HG03565 (cell line): ENCODE results near the gene SLC25A17.
"Not testable (repeated sequence)": the region's sequence is repeated elsewhere in the genome, so short reads cannot be mapped to it uniquely, and the experiment has no call there.

Experiments used
- ATAC-seq: cut with Tn5 transposase; IDR thresholded peaks from one replicate; pipeline ENCODE4 v1.9.1; 2021; ENCODE audit warnings: mild to moderate bottlenecking, moderate library complexity; ENCODE audit not compliant: unreplicated experiment

The SLC25A17 gene

DNA sequence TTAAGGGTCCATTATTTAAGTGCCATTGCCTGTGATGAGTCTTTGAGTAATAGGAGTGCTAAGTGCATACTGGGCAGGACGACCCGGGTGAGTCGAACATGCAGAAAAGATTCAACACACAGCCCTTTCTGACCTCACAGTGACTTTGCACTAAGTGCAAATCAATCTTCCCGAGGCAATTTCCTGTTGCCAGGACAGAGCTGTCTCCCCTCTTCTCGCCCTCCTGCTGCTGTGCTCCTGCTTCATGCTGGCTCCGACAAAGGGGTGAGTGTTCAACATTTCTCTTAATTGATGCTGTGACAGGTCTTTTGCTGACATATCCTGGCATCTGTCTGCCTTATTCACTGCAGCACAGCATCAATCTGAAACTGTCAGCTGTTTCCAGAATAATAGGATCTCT is 97.9 kb downstream of the SLC25A17 start:
- no peak for ATAC-seq

DNA sequence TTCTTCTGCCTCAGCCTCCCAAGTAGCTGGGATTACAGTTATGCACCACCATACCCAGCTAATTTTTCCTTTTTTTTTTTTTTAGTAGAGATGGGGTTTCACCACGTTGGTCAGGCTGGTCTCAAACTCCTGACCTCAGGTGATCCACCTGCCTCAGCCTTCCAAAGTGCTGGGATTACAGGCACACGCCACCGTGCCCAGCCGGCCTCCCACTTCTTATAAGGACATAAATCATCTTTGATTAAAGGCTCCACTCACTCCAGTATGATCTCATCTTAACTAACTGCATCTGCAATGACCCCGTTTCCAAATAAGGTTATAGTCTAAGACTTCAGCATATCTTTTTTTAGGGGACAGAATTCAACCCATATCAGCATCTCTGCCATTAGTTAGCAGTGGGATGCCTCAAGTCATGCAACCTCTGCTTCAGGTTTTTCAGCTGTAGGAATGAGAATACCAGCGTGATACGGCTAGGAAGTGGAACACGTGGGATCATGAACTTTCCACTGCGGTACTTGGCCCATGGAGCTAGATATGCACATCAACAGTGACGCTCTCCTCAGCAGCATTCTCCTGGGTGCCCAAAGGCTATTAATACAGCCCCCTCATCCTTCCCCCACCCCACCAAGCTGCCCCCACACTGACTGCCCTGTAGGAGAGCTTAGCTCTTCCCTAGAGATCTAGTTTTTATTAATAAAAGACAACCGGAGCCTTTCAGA is 98.4 kb downstream of the SLC25A17 start:
- ATAC-seq: no peak

DNA sequence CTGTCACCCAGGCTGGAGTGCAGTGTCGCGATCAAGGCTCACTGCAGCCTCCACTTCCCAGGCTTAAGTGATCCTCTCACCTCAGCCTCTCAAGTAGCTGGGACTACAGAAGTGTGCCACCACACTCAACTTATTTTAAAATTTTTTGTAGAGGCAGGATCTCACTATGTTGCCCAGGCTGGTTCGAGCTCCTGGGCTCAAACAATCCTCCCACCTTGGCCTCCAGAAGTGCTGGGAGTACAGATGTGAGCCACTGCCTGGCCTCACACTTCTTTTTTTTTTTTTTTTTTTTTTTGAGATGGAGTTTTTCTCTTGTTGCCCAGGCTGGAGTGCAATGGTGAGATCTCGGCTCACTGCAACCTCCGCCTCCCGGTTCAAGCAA is 99.0 kb downstream of the SLC25A17 start:
- not testable (repeated sequence) for ATAC-seq
